Neural cell (in vitro differentiated cells): ENCODE measurements around the gene TMPRSS2. TPM values are rescaled to one million over a fixed set of nuclear protein-coding genes. Genes with fewer than 3 reads are reported as not detected.

Source experiments
- H2AFZ ChIP-seq: fragments of 200-600, 300-800 bp; sonication (generic), shearing (Covaris generic); 2 replicates; pipeline ENCODE4 v1.6.0; 2014; ENCODE audit warnings: low read depth, mild to moderate bottlenecking, antibody characterized with exemption, low read length, moderate library complexity
- H3F3A ChIP-seq: fragments of 200-600 bp; shearing (Covaris generic); 2 replicates; pipeline ENCODE4 v1.6.1; 2016; ENCODE audit warnings: mild to moderate bottlenecking, moderate library complexity, mixed read lengths, antibody characterized with exemption, low read length; ENCODE audit not compliant: insufficient read depth, poor library complexity, severe bottlenecking
- H3K27ac ChIP-seq: fragments of 200-600, 300-800 bp; sonication (generic), shearing (Covaris generic); 2 replicates; pipeline ENCODE4 v1.5.1; 2014; ENCODE audit warnings: mild to moderate bottlenecking, low read length, moderate library complexity
- H3K27me3 ChIP-seq: fragments of 300-800, 200-600 bp; sonication (generic), shearing (Covaris generic); 2 replicates; pipeline ENCODE4 v1.6.0; 2014; ENCODE audit warnings: mild to moderate bottlenecking, low read depth, low read length, moderate library complexity; ENCODE audit not compliant: insufficient read depth
- H3K36me3 ChIP-seq: fragments of 300-800, 200-600 bp; sonication (generic), shearing (Covaris generic); 2 replicates; pipeline ENCODE4 v1.5.1; 2014; ENCODE audit warnings: mild to moderate bottlenecking, antibody characterized with exemption, low read length, moderate library complexity; ENCODE audit not compliant: insufficient read depth
- H3K4me2 ChIP-seq: fragments of 300-800, 200-600 bp; sonication (generic), shearing (Covaris generic); 2 replicates; pipeline ENCODE4 v1.6.0; 2014; ENCODE audit warnings: mild to moderate bottlenecking, low read length
- H3K4me3 ChIP-seq: fragments of 300-800, 200-600 bp; sonication (generic), shearing (Covaris generic); 2 replicates; pipeline ENCODE4 v1.5.1; 2014; ENCODE audit warnings: mild to moderate bottlenecking, low read length, moderate library complexity
- H3K79me2 ChIP-seq: fragments of 200-600 bp; shearing (Covaris generic); replicated peaks from 2 replicates; pipeline ENCODE4 v1.6.0; 2014; ENCODE audit warnings: mild to moderate bottlenecking, low read length, moderate library complexity; ENCODE audit not compliant: insufficient read depth
- H3K9ac ChIP-seq: fragments of 300-800, 200-600 bp; sonication (generic), shearing (Covaris generic); 2 replicates; pipeline ENCODE4 v1.6.1; 2016; ENCODE audit warnings: mild to moderate bottlenecking, low read length, mixed read lengths
- H3K9me2 ChIP-seq: fragments of 200-600 bp; shearing (Covaris generic); 2 replicates; pipeline ENCODE4 v1.6.1; 2016; ENCODE audit warnings: mild to moderate bottlenecking, low read length, mixed read lengths; ENCODE audit not compliant: insufficient read depth
- H3K9me3 ChIP-seq: fragments of 200-600, 300-800 bp; sonication (generic), shearing (Covaris generic); 2 replicates; pipeline ENCODE4 v1.6.1; 2016; ENCODE audit warnings: mild to moderate bottlenecking, mixed run types, low read length, moderate library complexity, mixed read lengths
- H4K20me1 ChIP-seq: fragments of 200-600 bp; shearing (Covaris generic); 2 replicates; pipeline ENCODE4 v1.6.1; 2016; ENCODE audit warnings: mild to moderate bottlenecking, mixed run types; ENCODE audit not compliant: insufficient read depth
- CTCF ChIP-seq: fragments of 450-650 bp; IDR thresholded peaks from 2 replicates; pipeline ENCODE4 v1.5.1; 2014; ENCODE audit warnings: antibody characterized with exemption, mild to moderate bottlenecking, moderate library complexity; ENCODE audit not compliant: poor library complexity, severe bottlenecking
- EP300 ChIP-seq: fragments of 450-650 bp; conservative IDR thresholded peaks from 2 replicates; pipeline ENCODE4 v1.6.1; 2014; ENCODE audit warnings: antibody characterized with exemption, mild to moderate bottlenecking, moderate library complexity; ENCODE audit not compliant: poor library complexity, severe bottlenecking
- EZH2 ChIP-seq: fragments of 200-600, 300-800 bp; shearing (Covaris generic), sonication (generic); IDR thresholded peaks from 2 replicates; pipeline ENCODE4 v1.6.1; 2014; ENCODE audit warnings: antibody characterized with exemption, low read length, borderline replicate concordance, mild to moderate bottlenecking; ENCODE audit not compliant: insufficient read depth, poor library complexity, severe bottlenecking
- MXI1 ChIP-seq: fragments of 450-650 bp; conservative IDR thresholded peaks from 2 replicates; pipeline ENCODE4 v1.6.1; 2014; ENCODE audit warnings: antibody characterized with exemption, mild to moderate bottlenecking; ENCODE audit not compliant: poor library complexity, severe bottlenecking
- POLR2AphosphoS5 ChIP-seq: IDR thresholded peaks from 2 replicates; pipeline ENCODE4 v1.6.1; 2012
- RAD21 ChIP-seq: fragments of 450-650 bp; conservative IDR thresholded peaks from 2 replicates; pipeline ENCODE4 v1.6.1; 2014; ENCODE audit warnings: antibody characterized with exemption, mild to moderate bottlenecking, moderate library complexity
- REST ChIP-seq: IDR thresholded peaks from 2 replicates; pipeline ENCODE4 v1.6.1; 2012; ENCODE audit warnings: borderline replicate concordance
- SMC3 ChIP-seq: fragments of 450-650 bp; conservative IDR thresholded peaks from 2 replicates; pipeline ENCODE4 v1.6.1; 2014; ENCODE audit warnings: antibody characterized with exemption, mild to moderate bottlenecking, moderate library complexity; ENCODE audit not compliant: poor library complexity
- TAF1 ChIP-seq: IDR thresholded peaks from 2 replicates; pipeline ENCODE4 v1.6.1; 2012; ENCODE audit warnings: low read depth
- polyA plus RNA-seq: library from polyadenylated mRNA; depleted of rRNA; stranded (reverse); fragments of >200 nt; gene quantifications from 2 replicates; pipeline ENCODE4 v1.2.3, GENCODE V29; 2014

The TMPRSS2 gene
- polyA plus RNA-seq, 1 donor from 2014 or later, result not detected

DNA sequence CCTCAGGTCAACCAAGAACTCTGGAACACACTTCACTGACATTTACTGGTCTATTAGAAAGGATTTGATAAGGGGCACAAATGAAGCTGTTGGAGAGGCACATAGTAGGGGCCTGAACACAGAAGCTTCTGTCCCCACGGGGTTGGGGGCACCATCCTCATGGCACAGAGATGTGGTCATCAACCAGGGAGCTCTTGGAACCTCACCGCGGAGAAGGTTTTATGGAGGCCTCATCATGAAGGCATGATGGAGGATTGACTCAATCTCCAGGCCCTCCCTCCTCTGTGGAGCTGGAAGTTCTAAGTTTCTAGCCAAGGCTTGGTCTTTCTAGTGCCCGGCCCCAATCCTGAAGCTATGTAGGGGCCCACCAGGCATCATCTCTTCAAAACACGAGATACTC is 58.3 kb downstream of the TMPRSS2 start:
- H3F3A ChIP-seq, result no peaks in the 10 kb centered on the region
- H4K20me1 ChIP-seq, result no peaks in the 10 kb centered on the region
- no peak overlapping the region for H3K9ac ChIP-seq
- no peaks in the 10 kb centered on the region for H3K79me2 ChIP-seq
- no peaks in the 10 kb centered on the region for H3K27me3 ChIP-seq
- H2AFZ ChIP-seq, result no peak overlapping the region
- H3K27ac ChIP-seq, result no peak overlapping the region
- TF ChIP-seq EZH2 (no peak), SMC3 (no peak), REST (no peak), POLR2AphosphoS5 (no peak), MXI1 (no peak), CTCF (no peak), EP300 (no peak), TAF1 (no peak)
- H3K9me3 ChIP-seq, result no peaks in the 10 kb centered on the region
- H3K4me3 ChIP-seq, result no peak overlapping the region
- no peak overlapping the region for H3K4me2 ChIP-seq
- no peaks in the 10 kb centered on the region for H3K9me2 ChIP-seq
- H3K36me3 ChIP-seq, result no peaks in the 10 kb centered on the region

DNA sequence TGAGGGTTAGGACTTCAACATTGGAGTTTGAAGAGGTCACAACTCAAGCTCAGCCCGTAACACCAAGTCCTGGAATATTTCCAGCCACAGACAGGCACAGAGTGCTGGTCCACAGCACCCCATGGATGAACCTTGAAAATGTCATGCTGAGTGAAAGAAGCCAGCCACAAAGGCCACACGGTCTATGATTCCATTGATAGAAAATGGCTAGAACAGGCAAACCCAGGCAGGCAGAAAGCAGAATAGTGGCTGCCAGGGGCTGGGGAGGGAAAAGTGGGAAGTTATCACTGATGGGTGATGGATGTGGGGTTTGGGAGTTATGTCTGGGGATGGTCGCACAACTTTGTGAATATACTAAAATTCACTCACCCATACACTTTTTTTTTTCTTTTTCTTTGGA is 60.6 kb downstream of the TMPRSS2 start:
- Histone ChIP-seq H4K20me1 (no peaks in the 10 kb centered on the region), H3K4me2 (no peak overlapping the region)
- TF ChIP-seq SMC3, result no peak
- no peak for TF ChIP-seq EZH2
- no peak for TF ChIP-seq EP300
- no peak for TF ChIP-seq CTCF
- TF ChIP-seq MXI1, result no peak
- no peak for TF ChIP-seq RAD21
- TF ChIP-seq POLR2AphosphoS5, result no peak
- no peak for TF ChIP-seq REST
- TF ChIP-seq TAF1, result no peak

More for the DNA sequence above, 60.6 kb downstream of the TMPRSS2 start:
- H2AFZ ChIP-seq, result no peak overlapping the region
- H3K36me3 ChIP-seq, result no peaks in the 10 kb centered on the region
- no peaks in the 10 kb centered on the region for H3K79me2 ChIP-seq
- H3K9me3 ChIP-seq, result no peaks in the 10 kb centered on the region
- no peak overlapping the region for H3K4me3 ChIP-seq
- no peak overlapping the region for H3K27ac ChIP-seq
- no peaks in the 10 kb centered on the region for H3F3A ChIP-seq
- no peaks in the 10 kb centered on the region for H3K9me2 ChIP-seq
- no peak overlapping the region for H3K9ac ChIP-seq
- H3K27me3 ChIP-seq, result no peaks in the 10 kb centered on the region
